HG02870 (cell line): ENCODE results near the gene NOL8.

Source experiments
- ATAC-seq: cut with Tn5 transposase; IDR thresholded peaks from one replicate; pipeline ENCODE4 v1.9.1; 2021; ENCODE audit warnings: mild to moderate bottlenecking, moderate library complexity; ENCODE audit not compliant: unreplicated experiment

Gene NOL8

DNA sequence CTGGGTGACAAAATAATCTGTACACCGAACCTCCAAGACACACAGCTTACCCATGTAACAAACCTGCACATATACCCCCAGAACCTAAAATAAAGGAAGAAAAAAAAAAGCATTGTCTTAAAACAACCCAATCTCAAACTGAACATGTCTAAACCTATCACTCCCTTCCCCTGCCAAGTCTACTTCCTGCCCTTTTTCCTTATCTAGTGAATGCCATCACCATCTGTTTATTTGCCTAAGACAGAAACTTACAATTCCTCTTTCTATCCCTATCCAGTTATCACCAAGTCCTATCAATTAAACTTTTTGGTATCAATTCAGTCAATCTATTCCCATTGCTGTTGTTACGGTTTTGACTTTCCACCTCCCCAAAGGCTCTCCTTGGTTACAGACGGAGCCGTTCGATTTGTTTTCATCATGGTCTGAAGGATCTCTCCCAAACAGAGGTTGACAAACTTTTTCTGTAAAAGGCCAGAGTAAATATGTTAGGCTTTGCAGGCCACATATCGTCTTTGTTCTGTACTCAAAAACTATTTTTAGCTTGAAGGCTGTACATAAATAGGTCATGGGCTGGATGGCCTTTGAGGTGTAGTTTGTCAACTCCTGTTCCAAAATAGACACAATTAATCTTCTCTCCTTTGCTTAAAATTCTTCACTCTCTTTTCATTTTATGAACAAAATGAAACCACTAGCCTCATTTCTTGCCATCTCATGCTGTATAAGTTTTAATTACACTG lies 12.1 kb downstream of the NOL8 start:
- no peak for ATAC-seq

DNA sequence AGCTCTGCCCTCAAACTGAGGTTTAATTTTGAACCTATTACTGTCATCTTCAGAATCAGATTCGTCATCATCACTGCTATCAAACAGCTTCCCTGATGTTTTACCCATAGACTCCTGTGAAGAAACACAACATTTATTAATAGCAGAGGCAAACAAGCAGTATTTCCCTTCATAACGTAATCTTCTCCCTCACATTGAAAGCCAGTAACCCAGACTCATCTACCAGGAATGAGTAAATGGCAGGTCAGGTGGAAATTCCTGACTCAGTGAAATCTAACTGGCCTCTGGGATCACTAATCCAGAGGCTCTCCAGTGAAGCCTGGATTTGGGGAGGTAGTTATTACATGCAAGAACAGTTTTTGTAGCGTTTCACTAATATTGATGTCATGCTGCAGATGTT lies 14.6 kb downstream of the NOL8 start:
- ATAC-seq, result no peak

DNA sequence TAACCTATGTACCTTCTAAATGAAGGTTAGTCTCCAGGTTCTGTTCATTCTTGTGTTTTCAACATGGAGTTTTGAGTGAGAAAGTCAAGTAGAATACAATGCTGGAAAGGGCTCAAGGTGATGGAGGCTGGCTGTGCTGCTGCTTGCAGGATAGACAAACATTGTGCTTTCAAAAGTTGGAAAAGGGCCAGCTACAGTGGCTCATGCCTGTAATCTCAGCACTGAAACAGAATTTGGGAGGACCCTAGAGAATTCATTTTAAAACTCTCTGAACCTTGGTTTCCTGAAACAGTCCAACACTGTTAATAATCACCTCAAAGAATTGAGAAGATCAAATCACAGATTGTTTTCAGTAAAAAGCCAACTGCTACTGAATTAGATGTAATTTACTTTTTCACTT lies 16.3 kb downstream of the NOL8 start:
- ATAC-seq, result no peak

DNA sequence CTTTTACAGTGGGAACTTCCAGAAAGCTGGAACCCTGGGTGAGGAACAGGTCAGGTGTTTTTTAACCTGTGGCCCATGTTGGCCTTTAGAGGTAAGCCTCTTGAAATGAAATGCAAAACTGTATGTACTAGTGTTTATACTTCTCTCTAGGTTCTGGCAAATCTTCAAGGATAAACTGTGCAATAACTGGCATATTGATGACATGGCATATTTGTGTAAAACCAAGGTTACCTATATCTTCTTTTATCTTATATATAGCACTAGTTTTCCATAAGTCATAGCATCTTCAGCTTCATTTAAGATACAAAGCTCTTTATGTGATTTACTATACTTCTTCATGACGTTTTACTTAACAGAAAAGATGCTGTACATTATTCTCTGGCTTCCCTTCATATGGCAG lies 24.2 kb downstream of the NOL8 start:
- ATAC-seq, result no peak

DNA sequence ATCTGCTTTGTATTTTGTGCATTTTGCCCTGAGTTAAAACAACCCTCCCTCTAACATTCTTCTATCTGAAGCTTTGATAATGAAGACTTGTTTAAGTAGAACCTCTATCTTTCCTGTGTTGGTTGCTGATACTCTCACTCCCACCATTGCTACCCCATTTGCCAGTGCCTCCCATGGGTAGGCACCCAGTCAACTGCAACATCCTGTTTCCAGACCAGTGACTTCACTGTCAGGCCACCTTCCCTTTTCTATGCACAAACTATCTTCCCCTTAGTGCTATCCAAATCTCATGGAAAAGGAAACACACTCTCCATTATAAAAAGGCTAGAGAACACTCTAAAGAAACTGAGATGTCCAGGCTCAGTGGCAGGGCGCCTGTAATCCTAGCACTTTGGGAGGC lies 26.0 kb downstream of the NOL8 start:
- no peak for ATAC-seq

DNA sequence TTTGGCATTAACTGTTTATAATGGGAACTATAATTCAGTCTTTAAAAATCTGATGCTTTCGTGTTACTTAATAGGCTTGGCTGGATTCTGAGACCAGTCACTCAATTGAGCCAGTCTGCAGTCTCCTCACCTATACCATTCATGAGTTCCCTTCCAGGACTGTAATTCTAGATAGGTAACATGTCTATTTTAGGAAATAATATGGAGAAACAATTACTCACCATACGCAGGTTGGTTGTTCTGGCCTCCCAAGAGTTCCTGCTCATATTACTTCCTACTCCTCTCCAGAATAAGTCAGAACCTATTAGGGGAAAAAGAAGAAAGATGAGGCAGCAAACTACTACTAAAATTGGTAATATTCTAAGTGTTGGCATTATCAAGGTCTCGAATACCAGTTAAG lies 27.1 kb downstream of the NOL8 start:
- ATAC-seq, result no peak

DNA sequence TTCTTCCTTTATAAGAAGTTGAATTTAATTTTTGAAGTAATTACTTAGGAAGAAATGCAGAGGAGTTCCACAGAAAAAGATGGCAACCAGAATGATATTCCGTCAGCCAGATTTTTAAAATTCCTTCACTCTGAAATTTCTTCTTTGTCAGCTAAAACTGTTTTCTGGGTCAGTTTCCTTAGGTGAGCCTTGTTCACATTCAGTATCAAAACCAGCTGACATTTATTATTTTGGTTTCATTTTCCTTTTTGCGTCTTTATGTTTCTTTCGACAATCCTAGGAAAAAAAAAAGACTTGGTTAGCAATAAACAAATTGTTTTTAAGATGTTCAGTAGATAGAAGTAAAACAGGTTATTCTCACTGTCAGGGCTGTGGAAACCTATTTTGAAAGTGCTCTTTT lies 27.5 kb downstream of the NOL8 start:
- no peak for ATAC-seq

DNA sequence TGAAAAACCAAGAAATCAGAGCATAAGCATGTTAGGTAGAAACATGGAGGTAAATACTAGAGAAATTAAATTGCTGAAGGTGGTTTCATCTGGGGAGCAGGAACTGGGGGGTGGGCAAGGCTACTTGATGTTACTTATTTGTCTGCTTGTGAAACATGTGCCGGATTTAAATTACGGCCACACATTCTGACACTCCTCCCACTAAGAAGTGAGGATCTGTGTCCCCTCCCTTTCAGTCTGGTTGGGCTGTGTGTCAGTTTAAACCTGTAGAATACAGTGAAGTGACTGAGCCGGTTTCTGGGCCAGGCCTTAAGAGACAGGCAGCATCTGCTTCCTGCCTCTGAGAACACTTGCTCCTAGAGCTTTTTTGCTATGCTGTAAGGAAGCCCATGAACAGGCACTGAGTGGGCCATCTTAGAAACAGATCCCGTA lies 29.3 kb downstream of the NOL8 start:
- no peak for ATAC-seq

DNA sequence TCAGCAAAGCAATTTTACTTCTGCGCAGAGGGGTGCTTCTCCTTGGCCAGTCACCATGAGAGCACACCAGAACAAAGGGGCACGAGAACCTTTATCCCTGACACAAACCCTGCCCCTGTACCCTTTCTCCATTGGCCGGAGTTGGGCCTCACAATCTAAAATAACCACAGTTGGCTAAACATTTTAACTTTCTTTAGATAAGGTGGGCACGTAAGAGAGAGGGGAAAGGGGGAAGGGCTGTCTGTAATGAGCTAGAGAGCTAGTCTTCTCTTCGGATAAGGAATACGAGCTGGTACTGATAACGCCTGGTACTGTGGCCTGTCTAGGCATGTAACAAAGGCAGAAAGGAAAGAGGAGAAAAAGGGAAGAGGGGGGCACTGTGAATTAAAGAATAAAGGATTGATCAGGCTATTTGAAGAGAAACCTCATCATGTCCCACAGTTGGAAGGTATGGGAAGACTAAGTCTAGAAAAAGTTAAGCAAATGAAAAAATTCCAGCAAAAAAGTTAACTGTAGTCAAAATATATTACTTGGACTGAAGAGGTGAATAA lies 29.8 kb downstream of the NOL8 start:
- no peak for ATAC-seq

DNA sequence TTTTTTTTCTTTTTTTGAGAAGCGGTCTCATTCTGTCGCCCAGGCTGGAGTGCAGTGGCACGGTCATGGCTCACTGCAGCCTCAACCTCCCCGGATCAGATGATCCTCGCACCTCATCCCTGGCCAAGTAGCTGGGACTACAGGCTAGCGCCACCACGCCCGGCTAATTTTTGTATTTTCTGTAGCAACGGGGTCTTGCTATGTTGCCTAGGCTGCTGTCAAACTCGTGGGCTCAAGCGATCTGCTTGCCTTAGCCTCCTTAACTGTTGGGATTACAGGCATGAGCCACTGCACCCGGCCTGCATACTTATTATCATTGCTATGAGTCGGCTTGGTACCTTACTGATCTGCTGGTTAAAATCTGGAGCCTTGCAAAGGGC lies 30.9 kb downstream of the NOL8 start:
- ATAC-seq, result no peak

DNA sequence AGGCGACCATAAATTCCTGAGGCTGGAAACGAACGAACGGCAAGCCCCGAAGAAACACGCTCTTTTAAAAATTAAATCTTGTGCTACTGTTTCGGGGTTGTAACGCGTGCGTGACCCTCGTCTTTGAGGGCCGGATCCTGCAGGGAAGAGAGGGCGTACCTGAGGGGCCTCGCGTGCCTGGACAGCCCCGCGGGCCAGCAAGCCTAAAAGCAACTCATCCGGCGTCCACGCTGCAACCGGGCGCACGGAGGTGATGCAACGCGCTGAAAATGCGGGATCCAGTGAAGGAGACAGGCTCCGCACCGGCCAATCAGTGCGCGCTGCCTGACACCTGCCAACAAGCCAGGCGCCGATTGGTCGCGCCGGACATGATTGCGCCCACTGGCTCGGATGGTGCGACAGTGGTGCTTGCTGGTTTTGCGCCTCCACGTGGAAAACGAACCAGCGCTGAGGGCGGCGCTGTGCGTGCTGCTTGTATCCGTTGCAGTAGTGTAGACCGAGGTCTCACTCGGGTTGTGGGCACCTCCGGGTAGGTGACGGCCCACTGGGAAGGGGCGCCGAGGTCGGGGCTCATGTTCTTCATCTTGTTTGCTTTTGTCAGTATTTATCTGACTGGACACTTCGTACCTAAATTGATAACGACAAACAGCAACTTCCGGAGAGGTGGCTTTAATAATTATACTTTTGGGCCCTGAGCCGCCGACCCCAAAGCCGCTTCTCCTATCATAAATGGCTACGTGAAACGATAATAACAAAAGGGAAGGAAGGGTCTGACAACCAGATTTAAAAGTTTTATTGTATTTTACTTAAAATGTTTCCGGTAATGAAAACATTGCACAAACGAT lies 31.5 kb downstream of the NOL8 start, which contains the start of gene IARS1:
Gene IARS1, minus strand, starts transcription at position 246 of the 845 bp plus-strand sequence. CDS start 4,278 bp downstream, outside the sequence.
- peak; percentile 96 for ATAC-seq

DNA sequence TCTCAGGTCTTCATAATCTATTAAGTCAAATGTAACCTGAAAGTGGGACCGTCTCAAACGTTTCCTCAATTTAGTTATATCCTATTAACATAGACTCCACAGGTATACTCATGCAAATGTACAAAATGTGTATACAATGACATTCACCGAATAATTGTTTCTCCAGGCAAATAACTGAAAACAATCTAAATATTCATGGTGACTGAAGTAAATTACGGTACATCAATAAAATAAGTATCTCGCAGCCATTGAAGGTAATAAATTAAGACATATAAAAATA lies 32.1 kb downstream of the NOL8 start:
- no peak for ATAC-seq

DNA sequence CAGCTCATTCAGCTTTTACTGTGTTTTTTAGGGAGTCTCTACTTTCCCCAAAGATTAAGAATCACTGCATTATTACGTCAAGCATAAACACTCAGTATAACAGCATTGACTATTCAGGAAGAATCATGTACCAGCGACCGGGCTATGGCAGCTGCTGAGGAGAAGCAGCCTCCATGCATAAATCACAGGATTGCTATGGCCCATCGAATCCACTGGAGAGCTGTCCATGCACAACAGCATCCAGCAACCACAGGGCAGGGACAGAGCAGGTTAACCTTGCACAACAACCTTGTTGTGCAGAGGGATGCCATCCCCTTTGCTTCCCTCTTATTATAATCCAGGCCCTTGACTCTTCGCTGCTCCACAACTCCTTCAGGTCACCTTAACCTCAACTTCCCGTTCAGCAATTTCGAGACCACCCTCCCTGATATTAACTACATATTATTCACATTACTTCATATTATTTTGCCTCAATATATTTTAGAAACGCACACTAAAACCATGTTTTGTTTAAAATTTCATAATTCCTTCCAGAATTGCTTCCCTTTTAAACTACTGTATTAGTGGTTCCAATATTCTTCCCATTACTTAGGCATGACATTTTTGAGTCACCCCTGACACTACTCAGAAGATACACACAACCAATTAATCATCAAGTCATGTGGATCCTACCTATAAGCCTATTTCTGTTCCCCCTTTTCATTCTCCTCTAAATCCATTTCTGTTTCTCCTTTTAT lies 32.6 kb downstream of the NOL8 start:
- ATAC-seq, result no peak

DNA sequence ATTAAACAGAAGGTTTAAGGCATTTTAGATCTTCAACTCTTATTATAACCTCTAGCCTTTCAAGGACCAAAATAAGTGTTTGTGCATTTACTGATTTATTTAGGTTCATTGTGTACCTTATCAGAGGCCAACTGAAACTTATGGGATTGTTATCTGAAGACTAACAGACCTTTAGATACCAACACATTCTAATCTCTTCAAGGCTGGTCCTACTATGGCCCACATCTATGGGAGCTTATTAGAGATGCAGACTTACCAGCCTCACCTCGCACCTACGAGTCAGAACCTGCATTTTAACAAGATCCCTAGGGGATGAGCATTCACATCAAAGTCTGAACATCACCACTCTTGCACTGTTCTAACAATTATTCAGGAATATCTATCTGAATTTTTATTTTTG lies 33.6 kb downstream of the NOL8 start:
- no peak for ATAC-seq

DNA sequence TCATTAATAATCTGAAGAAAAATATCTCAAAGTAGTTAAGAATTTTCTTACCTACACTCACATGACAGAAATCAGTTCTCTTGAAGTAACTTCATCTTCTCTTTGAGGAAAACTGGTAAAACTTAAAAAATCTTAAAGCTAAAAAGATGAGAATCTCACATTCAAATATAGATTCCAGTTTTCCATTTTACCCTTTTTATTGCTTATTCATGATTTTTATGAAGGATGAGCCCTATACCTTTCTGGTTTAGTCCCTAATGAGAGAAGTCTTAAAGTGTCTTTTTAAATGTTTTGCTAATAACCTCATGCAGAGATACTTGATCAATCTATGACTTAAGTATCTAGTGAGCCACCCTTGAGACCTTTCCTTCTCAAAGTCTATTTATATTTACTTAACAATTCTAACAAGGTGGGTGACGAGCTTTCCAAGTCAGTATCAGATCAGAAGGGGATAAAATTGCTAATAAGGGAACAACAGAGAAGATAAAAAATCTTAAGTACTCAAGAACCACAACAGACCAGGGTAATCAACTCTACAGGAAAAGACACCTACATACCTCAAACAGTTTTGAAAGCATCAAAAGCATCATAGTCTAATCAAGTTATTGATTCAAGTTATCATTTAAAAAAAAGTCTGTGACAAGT lies 34.2 kb downstream of the NOL8 start:
- no peak for ATAC-seq

DNA sequence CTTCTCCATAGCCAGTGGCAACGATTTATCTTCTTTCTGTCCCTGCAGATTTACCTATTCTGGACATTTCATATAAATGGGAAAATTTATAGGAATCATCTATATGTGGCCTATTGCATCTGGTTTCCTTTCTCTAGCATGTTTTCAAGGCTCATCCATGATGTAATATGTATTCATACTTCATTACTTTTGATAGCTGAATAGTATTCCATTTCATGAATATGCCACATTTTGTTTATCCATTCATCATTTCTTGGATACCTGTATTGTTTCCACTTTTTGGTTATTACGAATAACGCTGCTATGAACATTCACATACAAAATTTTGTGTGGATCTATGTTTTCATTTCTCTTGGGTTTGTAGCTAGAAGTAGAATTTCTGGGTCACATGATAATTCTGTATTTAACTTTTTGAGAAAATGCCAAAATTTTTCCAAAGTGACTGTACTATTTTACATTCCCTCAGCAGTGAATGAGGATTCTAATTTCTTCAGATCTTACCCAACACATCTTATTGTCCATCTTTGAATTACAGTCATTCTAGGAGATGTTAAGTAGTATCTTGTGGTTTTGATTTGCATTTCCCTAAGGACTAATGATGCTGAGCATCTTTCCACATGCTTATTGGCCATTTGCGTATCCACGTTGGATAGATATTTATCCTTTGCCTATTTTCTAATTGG lies 35.3 kb downstream of the NOL8 start:
- no peak for ATAC-seq

DNA sequence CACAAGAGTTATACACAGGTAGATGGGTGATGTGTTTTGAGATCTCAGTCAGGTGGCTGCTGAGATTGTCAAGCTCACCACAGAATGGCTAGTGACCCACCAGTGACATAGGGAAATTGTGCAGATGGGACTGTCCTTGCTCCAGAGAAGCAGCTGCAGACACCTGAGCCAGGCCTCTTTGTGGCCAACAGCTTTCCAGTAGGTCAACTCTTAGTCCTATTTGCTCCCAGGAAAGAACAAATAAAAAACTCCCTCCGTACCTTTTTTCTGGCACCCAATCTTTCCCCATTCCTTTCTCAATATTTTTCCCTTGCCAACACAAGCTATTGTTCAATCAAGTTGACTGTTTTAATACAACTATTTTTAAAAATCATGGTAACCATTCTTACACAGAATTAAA lies 45.8 kb downstream of the NOL8 start:
- no peak for ATAC-seq

DNA sequence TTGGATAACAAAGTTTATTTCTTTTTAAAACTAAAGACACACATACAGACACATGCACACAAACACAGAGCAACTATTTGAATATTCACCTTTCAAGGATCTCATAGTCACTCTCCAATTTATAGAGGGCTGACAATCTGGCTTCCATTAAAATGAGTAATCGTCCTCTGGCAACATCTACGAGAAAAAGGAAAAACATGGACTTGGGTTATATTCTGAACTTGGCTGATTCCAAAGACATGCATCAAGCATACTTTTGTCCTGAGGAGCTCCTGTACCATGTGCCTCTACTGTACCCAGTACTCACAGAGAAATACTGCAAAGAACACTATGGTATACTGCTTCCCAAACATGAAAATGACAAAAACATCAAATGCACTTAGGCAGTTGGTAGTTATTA lies 47.0 kb downstream of the NOL8 start:
- ATAC-seq, result no peak

DNA sequence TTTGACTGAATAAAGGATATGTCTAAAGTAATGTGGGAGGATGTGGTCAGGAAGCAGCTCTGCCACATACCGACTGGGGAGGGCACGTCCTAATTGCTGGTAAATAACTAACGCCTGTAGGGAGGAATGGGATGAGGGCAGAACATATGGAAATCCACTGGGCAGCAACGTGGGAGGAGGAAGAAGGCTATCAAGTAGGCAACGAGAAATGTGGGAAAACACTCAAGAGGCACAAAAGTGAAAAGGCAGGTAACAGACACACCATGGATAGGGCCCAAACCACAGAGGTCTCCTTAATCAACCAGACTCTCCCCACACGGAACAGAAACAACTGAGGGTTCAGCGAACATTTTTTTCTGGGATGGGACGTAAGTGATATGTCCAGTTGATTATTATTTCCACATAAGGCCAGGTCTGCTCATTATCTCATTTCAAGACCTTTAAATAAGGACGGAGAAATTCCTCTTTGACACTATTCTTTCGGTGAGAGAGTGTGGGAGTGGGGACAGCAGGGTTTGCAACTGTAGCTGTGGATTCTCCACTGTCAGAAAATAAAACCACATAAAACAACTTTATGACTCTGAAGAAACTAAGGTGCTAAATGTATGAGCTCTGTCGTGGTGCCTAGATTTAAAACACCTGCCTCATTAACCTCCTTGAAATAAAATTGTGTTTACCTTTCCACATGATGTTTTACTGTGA lies 48.7 kb downstream of the NOL8 start:
- ATAC-seq, result no peak

DNA sequence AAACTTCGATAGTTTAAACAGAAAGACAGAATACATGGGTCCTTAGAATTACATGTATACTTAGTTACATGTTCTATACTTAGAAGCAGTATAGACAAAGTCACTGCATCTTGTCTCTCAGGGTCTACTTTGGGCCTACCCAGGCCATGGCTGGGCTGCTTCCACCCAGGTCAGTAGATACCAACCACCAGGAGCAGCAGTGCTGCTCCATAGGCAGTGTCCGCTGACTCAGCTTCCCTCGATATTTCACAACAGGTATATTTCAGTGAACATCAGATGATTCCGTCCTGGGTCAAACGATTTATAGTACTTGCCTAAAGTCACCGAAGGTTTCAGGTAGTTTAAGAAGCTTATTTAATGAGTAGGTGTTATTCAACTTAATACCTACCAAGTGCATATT lies 49.6 kb downstream of the NOL8 start:
- no peak for ATAC-seq
